WTC11 (cell line): Measurements from ENCODE around the gene LIN28B.

Experiments
- CREB1 ChIP-seq: sonication (generic); formaldehyde crosslinking; IDR thresholded peaks from 2 replicates; pipeline ENCODE4 v1.8.0; 2023; ENCODE audit warnings: mild to moderate bottlenecking, missing genetic modification reagents
- MYBL2 ChIP-seq: sonication (generic); formaldehyde crosslinking; IDR thresholded peaks from 2 replicates; pipeline ENCODE4 v1.8.1; 2023; ENCODE audit warnings: mild to moderate bottlenecking, moderate library complexity, missing genetic modification reagents
- ZNF317 ChIP-seq: sonication (generic); formaldehyde crosslinking; IDR thresholded peaks from 2 replicates; pipeline ENCODE4 v1.8.1; 2023; ENCODE audit warnings: low read depth, mild to moderate bottlenecking, moderate library complexity, missing genetic modification reagents, borderline replicate concordance
- ZNF423 ChIP-seq: fragments of 250-450 bp; sonication (Bioruptor Pico); IDR thresholded peaks from 2 replicates; pipeline ENCODE4 v2.1.2; 2022; ENCODE audit warnings: mild to moderate bottlenecking, moderate library complexity
- TF ChIP-seq, protein P1 (sequence below): fragments of 200-600 bp; IDR thresholded peaks from 2 replicates; pipeline ENCODE4 v1.8.0; 2022; ENCODE audit warnings: antibody characterized with exemption
- TF ChIP-seq, protein P2 (sequence below): sonication (generic); formaldehyde crosslinking; IDR thresholded peaks from 2 replicates; pipeline ENCODE4 v1.8.1; 2022; ENCODE audit warnings: low read depth, missing genetic modification reagents, borderline replicate concordance
- TF ChIP-seq, protein P3 (sequence below): sonication (generic); formaldehyde crosslinking; IDR thresholded peaks from 2 replicates; pipeline ENCODE4 v1.8.0; 2022; ENCODE audit warnings: mild to moderate bottlenecking, missing genetic modification reagents
- TF ChIP-seq, protein P4 (sequence below): sonication (generic); formaldehyde crosslinking; IDR thresholded peaks from 2 replicates; pipeline ENCODE4 v1.8.1; 2023; ENCODE audit warnings: mild to moderate bottlenecking, moderate library complexity, missing genetic modification reagents

DNA sequence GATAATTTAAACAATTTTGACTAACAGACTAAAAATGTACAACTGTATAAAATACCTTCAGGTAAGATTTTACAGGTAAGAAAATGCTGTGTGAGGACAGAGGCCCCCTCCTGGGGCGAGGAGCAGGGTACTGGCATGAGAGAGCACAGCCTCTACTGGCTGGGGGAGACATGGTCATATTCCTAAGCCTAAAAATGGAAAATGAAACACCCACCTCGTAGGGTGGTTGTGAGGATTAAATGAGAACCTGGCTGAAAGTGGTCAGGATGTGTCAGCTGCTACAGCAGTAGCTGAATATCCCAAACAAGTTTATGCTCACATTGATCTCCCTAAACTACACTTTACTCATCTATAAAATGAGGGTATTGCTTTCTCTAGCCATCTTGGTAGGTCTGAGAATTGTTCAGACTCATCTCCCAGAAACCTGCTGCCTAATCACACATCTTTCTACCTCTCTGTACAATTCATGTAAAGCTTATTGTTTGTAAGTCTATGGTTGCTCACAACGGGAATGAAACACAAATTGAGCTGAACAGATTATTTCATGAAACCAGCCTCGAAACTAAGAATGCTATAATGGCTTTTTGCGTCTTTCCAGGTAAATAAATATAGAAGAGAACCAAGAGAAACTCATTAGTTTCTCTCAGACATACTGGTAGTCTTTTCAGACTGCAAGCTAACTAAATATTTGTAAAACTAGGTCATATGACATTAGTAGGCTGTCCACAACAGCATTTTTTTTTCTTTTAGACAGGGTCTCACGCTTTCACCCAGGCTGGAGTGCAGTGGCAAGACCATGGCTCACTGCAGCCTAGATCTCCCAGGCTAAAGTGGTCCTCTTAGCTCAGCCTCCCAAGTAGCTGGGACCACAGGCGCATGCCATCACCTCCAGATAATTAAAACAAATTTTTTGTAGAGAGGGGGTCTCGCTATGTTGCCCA, 153.3 kb downstream of the LIN28B start:
- TF ChIP-seq, protein P1, sequence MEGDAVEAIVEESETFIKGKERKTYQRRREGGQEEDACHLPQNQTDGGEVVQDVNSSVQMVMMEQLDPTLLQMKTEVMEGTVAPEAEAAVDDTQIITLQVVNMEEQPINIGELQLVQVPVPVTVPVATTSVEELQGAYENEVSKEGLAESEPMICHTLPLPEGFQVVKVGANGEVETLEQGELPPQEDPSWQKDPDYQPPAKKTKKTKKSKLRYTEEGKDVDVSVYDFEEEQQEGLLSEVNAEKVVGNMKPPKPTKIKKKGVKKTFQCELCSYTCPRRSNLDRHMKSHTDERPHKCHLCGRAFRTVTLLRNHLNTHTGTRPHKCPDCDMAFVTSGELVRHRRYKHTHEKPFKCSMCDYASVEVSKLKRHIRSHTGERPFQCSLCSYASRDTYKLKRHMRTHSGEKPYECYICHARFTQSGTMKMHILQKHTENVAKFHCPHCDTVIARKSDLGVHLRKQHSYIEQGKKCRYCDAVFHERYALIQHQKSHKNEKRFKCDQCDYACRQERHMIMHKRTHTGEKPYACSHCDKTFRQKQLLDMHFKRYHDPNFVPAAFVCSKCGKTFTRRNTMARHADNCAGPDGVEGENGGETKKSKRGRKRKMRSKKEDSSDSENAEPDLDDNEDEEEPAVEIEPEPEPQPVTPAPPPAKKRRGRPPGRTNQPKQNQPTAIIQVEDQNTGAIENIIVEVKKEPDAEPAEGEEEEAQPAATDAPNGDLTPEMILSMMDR = no peak
- no peak for TF ChIP-seq ZNF317 (CRISPR knock-in tag)
- TF ChIP-seq, protein P2, sequence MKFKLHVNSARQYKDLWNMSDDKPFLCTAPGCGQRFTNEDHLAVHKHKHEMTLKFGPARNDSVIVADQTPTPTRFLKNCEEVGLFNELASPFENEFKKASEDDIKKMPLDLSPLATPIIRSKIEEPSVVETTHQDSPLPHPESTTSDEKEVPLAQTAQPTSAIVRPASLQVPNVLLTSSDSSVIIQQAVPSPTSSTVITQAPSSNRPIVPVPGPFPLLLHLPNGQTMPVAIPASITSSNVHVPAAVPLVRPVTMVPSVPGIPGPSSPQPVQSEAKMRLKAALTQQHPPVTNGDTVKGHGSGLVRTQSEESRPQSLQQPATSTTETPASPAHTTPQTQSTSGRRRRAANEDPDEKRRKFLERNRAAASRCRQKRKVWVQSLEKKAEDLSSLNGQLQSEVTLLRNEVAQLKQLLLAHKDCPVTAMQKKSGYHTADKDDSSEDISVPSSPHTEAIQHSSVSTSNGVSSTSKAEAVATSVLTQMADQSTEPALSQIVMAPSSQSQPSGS (CRISPR knock-in tag) = no peak
- TF ChIP-seq CREB1 = no peak
- no peak for TF ChIP-seq MYBL2
- TF ChIP-seq, protein P3, sequence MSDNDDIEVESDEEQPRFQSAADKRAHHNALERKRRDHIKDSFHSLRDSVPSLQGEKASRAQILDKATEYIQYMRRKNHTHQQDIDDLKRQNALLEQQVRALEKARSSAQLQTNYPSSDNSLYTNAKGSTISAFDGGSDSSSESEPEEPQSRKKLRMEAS (CRISPR knock-in tag) = no peak
- TF ChIP-seq, protein P4, sequence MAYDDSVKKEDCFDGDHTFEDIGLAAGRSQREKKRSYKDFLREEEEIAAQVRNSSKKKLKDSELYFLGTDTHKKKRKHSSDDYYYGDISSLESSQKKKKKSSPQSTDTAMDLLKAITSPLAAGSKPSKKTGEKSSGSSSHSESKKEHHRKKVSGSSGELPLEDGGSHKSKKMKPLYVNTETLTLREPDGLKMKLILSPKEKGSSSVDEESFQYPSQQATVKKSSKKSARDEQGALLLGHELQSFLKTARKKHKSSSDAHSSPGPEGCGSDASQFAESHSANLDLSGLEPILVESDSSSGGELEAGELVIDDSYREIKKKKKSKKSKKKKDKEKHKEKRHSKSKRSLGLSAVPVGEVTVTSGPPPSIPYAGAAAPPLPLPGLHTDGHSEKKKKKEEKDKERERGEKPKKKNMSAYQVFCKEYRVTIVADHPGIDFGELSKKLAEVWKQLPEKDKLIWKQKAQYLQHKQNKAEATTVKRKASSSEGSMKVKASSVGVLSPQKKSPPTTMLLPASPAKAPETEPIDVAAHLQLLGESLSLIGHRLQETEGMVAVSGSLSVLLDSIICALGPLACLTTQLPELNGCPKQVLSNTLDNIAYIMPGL (CRISPR knock-in tag) = no peak
- TF ChIP-seq ZNF423 = no peak
